BLaER1 treated with 17β-estradiol and CSF1 and Interleukin-3, amounts not matched to agents 10 nM and 100 nM (cell line): ENCODE measurements around the gene NXPH4.

Experiments used
- H3K27ac ChIP-seq, 11 experiments: shearing (Covaris generic); formaldehyde crosslinking; 2 replicates each; pipeline ENCODE4 v1.8.1; 2022
- H3K27me3 ChIP-seq, 11 experiments: shearing (Covaris generic); formaldehyde crosslinking; 2 replicates each; pipeline ENCODE4 v1.8.1; 2022
- H3K36me3 ChIP-seq, 11 experiments: shearing (Covaris generic); formaldehyde crosslinking; 2 replicates each; pipeline ENCODE4 v1.8.1; 2022
- H3K4me1 ChIP-seq, 10 experiments: shearing (Covaris generic); formaldehyde crosslinking; 2 replicates each; pipeline ENCODE4 v1.8.1; 2022
- H3K4me2 ChIP-seq, 11 experiments: shearing (Covaris generic); formaldehyde crosslinking; 2 replicates each; pipeline ENCODE4 v1.8.1; 2022
- H3K4me3 ChIP-seq, 10 experiments: shearing (Covaris generic); formaldehyde crosslinking; 2 replicates each; pipeline ENCODE4 v1.8.1; 2022
- H3K9ac ChIP-seq, 11 experiments: shearing (Covaris generic); formaldehyde crosslinking; 2 replicates each; pipeline ENCODE4 v1.8.1; 2022
- H3K9me3 ChIP-seq, 11 experiments: shearing (Covaris generic); formaldehyde crosslinking; replicated peaks in 1 of 11; 2 replicates each; pipeline ENCODE4 v1.8.1; 2022
- H4K20me1 ChIP-seq, 11 experiments: shearing (Covaris generic); formaldehyde crosslinking; 2 replicates each; pipeline ENCODE4 v1.8.1; 2022
- Cebpa-rat ChIP-seq, 11 experiments: shearing (Covaris generic); IDR thresholded peaks; 2 replicates each; pipeline ENCODE4 v1.8.1; 2022

The NXPH4 gene

DNA sequence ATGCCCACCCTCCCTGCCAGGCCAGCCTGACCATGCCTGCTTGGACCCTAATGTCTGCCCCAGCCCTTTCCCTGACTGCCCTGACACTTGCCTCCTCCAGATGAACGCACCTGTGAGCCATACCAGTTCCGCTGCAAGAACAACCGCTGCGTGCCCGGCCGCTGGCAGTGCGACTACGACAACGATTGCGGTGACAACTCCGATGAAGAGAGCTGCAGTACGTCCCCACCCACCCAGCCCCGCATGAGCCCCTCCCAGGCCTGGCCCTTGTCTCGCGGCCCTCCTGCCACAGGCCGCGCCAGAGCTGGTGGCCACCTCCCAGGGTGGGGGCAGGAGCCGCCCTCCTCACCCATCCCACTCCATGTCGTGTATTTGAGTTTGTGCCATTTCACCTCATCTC, 14.3 kb upstream of the NXPH4 start:
- Histone ChIP-seq H3K36me3 (peaks cover 24 to 99% (median 69%) of the 10 kb centered on the region in 11 experiments; a peak in 17 of 22 replicates), H3K27ac (no peak overlapping the region), H3K27me3 (no peaks in the 10 kb centered on the region), H3K4me1 (peaks cover 0 to 6% (median 0%) of the 10 kb centered on the region in 10 experiments; a peak in 3 of 20 replicates), H3K4me3 (no peak overlapping the region), H4K20me1 (peaks cover 0 to 95% (median 0%) of the 10 kb centered on the region in 11 experiments; a peak in 10 of 22 replicates), H3K9me3 (no peaks in the 10 kb centered on the region), H3K4me2 (no peak overlapping the region), H3K9ac (no peak overlapping the region)
- TF ChIP-seq Cebpa-rat (IDR thresholded peaks at IDR 0.05), result no peak

DNA sequence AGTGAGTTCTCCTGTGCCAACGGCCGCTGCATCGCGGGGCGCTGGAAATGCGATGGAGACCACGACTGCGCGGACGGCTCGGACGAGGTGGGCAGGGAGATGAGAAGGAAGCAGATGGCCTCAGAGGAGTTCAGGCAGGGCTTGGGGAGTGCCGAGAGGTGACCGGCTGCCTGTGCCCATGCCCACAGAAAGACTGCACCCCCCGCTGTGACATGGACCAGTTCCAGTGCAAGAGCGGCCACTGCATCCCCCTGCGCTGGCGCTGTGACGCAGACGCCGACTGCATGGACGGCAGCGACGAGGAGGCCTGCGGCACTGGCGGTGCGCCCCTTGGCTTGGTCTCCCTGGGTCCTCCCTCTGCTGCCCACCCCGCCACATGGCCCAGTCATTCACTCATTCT, 13.4 kb upstream of the NXPH4 start:
- peaks cover 0 to 12% (median 5%) of the 10 kb centered on the region in 10 experiments; a peak in 9 of 20 replicates for H3K4me1 ChIP-seq
- no peak overlapping the region for H3K4me3 ChIP-seq
- no peak overlapping the region for H3K4me2 ChIP-seq
- TF ChIP-seq Cebpa-rat (IDR thresholded peaks at IDR 0.05), result no peak
- H3K36me3 ChIP-seq, result peaks cover 15 to 99% (median 60%) of the 10 kb centered on the region in 11 experiments; a peak in 17 of 22 replicates
- no peaks in the 10 kb centered on the region for H3K27me3 ChIP-seq
- no peak overlapping the region for H3K9ac ChIP-seq
- no peaks in the 10 kb centered on the region for H3K9me3 ChIP-seq
- no peak overlapping the region for H3K27ac ChIP-seq
- peaks cover 0 to 95% (median 0%) of the 10 kb centered on the region in 11 experiments; a peak in 10 of 22 replicates for H4K20me1 ChIP-seq

DNA sequence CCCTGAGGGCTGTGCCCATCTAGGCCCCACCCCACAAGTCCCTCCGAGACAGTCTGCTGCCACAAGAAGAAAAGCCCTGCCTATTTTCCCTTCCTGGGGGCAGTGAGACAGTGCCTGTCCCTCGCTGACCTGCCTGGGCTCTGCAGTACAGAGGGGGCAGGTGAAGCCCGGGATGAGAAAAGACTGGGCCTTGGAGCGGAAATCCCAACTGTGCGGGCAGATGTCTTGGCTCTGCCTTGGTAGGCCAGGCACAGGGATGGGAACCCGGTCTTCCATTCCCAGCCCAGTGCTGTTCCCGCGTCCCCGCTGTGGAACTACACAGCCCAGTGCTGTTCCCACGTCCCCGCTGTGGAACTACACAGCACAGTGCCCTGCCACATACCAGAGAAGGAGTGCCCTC, 12.8 kb upstream of the NXPH4 start:
- Histone ChIP-seq H3K4me2 (no peak overlapping the region), H3K27ac (no peak overlapping the region), H3K4me1 (peaks cover 0 to 17% (median 10%) of the 10 kb centered on the region in 10 experiments; a peak in 9 of 20 replicates), H3K9ac (peak overlapping the region in 1 of 11 experiments; percentile 14; a peak in 1 of 22 replicates), H4K20me1 (peaks cover 0 to 95% (median 0%) of the 10 kb centered on the region in 11 experiments; a peak in 10 of 22 replicates), H3K36me3 (peaks cover 12 to 99% (median 54%) of the 10 kb centered on the region in 11 experiments; a peak in 17 of 22 replicates), H3K27me3 (no peaks in the 10 kb centered on the region), H3K4me3 (no peak overlapping the region), H3K9me3 (no peaks in the 10 kb centered on the region)
- no peak for TF ChIP-seq Cebpa-rat (IDR thresholded peaks at IDR 0.05)

DNA sequence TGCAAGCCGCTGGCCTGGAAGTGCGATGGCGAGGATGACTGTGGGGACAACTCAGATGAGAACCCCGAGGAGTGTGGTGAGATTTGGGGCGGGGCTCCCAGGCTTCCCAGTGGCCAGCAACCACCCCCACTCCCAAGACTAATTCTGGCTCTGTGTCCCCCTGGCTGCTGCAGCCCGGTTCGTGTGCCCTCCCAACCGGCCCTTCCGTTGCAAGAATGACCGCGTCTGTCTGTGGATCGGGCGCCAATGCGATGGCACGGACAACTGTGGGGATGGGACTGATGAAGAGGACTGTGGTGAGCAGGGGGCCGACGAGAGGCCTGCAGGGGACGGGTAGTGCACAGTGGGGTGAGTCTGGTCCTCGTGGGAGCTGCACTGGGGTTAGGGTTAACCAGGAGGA, 12.1 kb upstream of the NXPH4 start:
- peaks cover 10 to 99% (median 48%) of the 10 kb centered on the region in 11 experiments; a peak in 17 of 22 replicates for H3K36me3 ChIP-seq
- H3K4me3 ChIP-seq, result no peak overlapping the region
- H3K4me2 ChIP-seq, result peak overlapping the region in 2 of 11 experiments; percentile 18 to 32; a peak in 2 of 22 replicates
- no peak overlapping the region for H3K27ac ChIP-seq
- no peak for TF ChIP-seq Cebpa-rat (IDR thresholded peaks at IDR 0.05)
- H3K9ac ChIP-seq, result peak overlapping the region in 2 of 11 experiments; percentile 9 to 14; a peak in 1 of 22 replicates
- no peaks in the 10 kb centered on the region for H3K27me3 ChIP-seq
- H4K20me1 ChIP-seq, result peaks cover 0 to 95% (median 0%) of the 10 kb centered on the region in 11 experiments; a peak in 10 of 22 replicates
- peaks cover 0 to 24% (median 12%) of the 10 kb centered on the region in 10 experiments; a peak in 13 of 20 replicates for H3K4me1 ChIP-seq
- H3K9me3 ChIP-seq, result no peaks in the 10 kb centered on the region

DNA sequence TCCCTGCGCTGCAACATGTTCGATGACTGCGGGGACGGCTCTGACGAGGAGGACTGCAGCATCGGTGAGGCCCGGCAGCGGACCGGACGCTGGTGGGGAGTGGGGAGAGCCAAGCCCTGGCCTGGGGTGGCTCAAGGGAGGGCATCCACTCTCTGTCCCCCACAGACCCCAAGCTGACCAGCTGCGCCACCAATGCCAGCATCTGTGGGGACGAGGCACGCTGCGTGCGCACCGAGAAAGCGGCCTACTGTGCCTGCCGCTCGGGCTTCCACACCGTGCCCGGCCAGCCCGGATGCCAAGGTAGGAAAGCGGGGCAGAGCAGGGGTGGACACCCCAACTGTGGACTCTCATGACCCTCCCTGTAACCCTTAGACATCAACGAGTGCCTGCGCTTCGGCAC, 11.4 kb upstream of the NXPH4 start:
- no peak overlapping the region for H3K27ac ChIP-seq
- peaks cover 0 to 95% (median 0%) of the 10 kb centered on the region in 11 experiments; a peak in 10 of 22 replicates for H4K20me1 ChIP-seq
- H3K9ac ChIP-seq, result peak overlapping the region in 1 of 11 experiments; percentile 14; a peak in 1 of 22 replicates
- peaks cover 6 to 99% (median 44%) of the 10 kb centered on the region in 11 experiments; a peak in 17 of 22 replicates for H3K36me3 ChIP-seq
- TF ChIP-seq Cebpa-rat (IDR thresholded peaks at IDR 0.05), result no peak
- H3K9me3 ChIP-seq, result no peaks in the 10 kb centered on the region
- no peaks in the 10 kb centered on the region for H3K27me3 ChIP-seq
- no peak overlapping the region for H3K4me2 ChIP-seq
- H3K4me3 ChIP-seq, result no peak overlapping the region
- peaks cover 0 to 31% (median 18%) of the 10 kb centered on the region in 10 experiments; a peak in 17 of 20 replicates for H3K4me1 ChIP-seq

DNA sequence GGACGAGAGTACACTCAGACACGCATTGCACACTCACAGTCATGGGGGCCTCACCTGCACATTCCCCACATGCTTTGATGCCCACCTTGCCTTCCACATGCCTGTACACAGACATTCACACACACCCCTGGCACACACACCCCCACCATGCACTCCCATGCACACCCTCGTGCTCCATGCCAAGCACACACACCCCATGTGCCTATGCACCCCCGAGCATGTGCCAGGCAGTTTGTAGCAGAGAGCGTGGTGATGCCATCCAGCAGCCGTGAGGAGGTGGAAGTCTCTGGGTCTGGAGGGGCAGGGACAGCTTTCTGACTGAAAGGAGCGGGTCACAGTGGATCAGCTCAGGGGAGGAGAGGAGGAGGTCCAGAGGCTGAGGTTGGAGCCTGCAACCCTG, 10.7 kb upstream of the NXPH4 start:
- no peak overlapping the region for H3K27ac ChIP-seq
- H4K20me1 ChIP-seq, result peaks cover 0 to 98% (median 6%) of the 10 kb centered on the region in 11 experiments; a peak in 11 of 22 replicates
- no peak for TF ChIP-seq Cebpa-rat (IDR thresholded peaks at IDR 0.05)
- H3K4me3 ChIP-seq, result no peak overlapping the region
- H3K4me1 ChIP-seq, result peaks cover 0 to 39% (median 26%) of the 10 kb centered on the region in 10 experiments; a peak in 17 of 20 replicates
- H3K27me3 ChIP-seq, result no peaks in the 10 kb centered on the region
- H3K36me3 ChIP-seq, result peaks cover 6 to 99% (median 42%) of the 10 kb centered on the region in 11 experiments; a peak in 17 of 22 replicates
- no peak overlapping the region for H3K9ac ChIP-seq
- H3K9me3 ChIP-seq, result no peaks in the 10 kb centered on the region
- no peak overlapping the region for H3K4me2 ChIP-seq

DNA sequence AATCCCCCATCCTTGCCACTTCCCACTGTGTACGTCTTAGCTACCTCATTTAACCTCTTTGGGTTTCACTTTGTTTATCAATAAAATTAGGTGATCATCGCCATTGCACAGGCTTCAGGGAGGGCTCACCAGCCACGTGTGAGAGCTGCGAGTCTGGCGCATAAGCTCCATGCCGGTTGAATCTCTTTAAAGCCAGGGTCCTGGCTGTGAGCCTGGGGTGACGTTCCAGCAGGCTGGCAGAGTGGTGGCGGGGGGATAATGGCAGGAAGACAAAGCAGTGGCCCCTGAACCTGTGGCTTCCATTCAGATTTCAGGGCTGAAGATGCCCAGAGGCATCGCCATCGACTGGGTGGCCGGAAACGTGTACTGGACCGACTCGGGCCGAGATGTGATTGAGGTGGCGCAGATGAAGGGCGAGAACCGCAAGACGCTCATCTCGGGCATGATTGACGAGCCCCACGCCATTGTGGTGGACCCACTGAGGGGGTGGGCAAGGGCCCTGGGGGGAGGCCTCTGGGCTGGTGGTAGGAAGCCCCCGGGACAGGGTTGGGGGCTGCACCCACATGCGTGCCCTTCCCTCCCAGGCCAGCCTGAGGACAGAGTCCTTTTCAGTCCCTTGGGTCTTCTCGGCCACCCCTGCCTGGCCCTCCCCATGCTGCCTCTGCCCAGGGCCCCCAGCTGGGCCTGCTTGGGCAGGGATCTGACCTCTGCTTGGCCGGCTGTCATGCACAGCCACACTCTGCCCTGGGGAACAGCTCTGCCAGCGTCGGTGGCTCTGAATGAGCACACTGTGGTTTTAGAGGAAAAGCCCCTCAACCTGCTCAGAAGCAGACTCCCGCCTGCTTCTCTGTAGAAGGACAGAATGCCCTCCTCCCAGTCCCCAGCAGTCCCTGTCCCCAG, 8.6 kb upstream of the NXPH4 start:
- Histone ChIP-seq H3K9me3 (no peaks in the 10 kb centered on the region), H3K4me1 (peaks cover 8 to 59% (median 46%) of the 10 kb centered on the region in 10 experiments), H3K36me3 (peaks cover 6 to 99% (median 29%) of the 10 kb centered on the region in 11 experiments; a peak in 17 of 22 replicates), H3K27ac (no peak overlapping the region), H3K27me3 (no peaks in the 10 kb centered on the region), H3K9ac (peak overlapping the region in 2 of 11 experiments; percentile 29 to 39; a peak in 1 of 22 replicates), H3K4me2 (peak overlapping the region in 6 of 11 experiments; percentile 6 to 55 (median 49); a peak in 10 of 22 replicates), H3K4me3 (no peak overlapping the region), H4K20me1 (peaks cover 0 to 100% (median 12%) of the 10 kb centered on the region in 11 experiments; a peak in 12 of 22 replicates)
- no peak for TF ChIP-seq Cebpa-rat (IDR thresholded peaks at IDR 0.05)

DNA sequence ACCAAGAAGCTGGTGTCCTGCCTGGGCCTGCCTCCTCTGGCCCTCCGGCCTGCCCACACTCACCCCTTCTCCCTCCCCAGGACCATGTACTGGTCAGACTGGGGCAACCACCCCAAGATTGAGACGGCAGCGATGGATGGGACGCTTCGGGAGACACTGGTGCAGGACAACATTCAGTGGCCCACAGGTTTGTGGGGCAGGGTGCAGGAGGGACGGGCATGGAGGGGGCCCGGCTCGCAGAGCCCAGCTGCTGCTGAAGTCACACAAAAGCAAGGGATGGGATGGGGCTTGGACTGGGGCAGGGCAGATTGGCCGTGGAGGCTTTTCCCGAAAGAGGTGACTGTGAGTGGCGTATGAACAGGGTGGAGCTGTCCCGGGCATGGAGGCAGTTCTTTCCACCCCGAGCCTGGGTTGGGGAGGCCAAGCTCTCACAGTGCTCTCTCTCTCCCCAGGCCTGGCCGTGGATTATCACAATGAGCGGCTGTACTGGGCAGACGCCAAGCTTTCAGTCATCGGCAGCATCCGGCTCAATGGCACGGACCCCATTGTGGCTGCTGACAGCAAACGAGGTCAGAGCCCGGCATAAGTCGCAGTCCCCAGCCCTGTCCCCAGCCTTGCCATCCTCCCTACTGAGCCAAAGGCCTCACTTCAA, 7.8 kb upstream of the NXPH4 start:
- Histone ChIP-seq H3K36me3 (peaks cover 5 to 94% (median 21%) of the 10 kb centered on the region in 11 experiments; a peak in 16 of 22 replicates), H4K20me1 (peaks cover 0 to 99% (median 15%) of the 10 kb centered on the region in 11 experiments; a peak in 12 of 22 replicates), H3K4me3 (no peak overlapping the region), H3K9me3 (no peaks in the 10 kb centered on the region), H3K9ac (peak overlapping the region in 2 of 11 experiments; percentile 29 to 39; a peak in 1 of 22 replicates), H3K4me2 (peak overlapping the region in 5 of 11 experiments; percentile 21 to 89 (median 50); a peak in 10 of 22 replicates), H3K4me1 (peaks cover 14 to 65% (median 54%) of the 10 kb centered on the region in 10 experiments), H3K27ac (no peak overlapping the region), H3K27me3 (peaks cover 2 to 5% (median 4%) of the 10 kb centered on the region in 11 experiments)
- no peak for TF ChIP-seq Cebpa-rat (IDR thresholded peaks at IDR 0.05)
